CD4-positive, alpha-beta T cell (primary cell): ENCODE measurements around the gene KCNK17. TPM values are rescaled to one million over a fixed set of nuclear protein-coding genes. Genes with fewer than 3 reads are reported as not detected.

ENCODE experiments used
- ATAC-seq: fragments of 200-7000 bp; cut with Tn5 transposase; one replicate; pipeline ENCODE4 v1.10.0; 2022; ENCODE audit warnings: mild to moderate bottlenecking; ENCODE audit not compliant: poor library complexity
- CTCF ChIA-PET: fragments of 350-600 bp; sonication (Branson Sonifier 250); formaldehyde crosslinking; loops from one replicate; lab custom pipeline; 2021; ENCODE audit warnings: antibody characterized with exemption, inconsistent platforms; lab: Charles Lee
- POLR2A ChIA-PET: fragments of 350-600 bp; sonication (Branson Sonifier 250); formaldehyde crosslinking; loops from one replicate; lab custom pipeline; 2021; ENCODE audit warnings: antibody characterized with exemption, inconsistent platforms; lab: Charles Lee
- DNase-seq, 14 experiments: peaks; one replicate each; pipeline ENCODE4 v3.0.0-alpha.2; 2013 to 2020; ENCODE audit warnings: mixed read lengths in 2 of 14
- H3K27ac ChIP-seq, 2 donors: one replicate each; pipeline versions ENCODE4 v1.5.1 to v1.7.0; 2013; ENCODE audit warnings: low read length in 2 of 2, low read depth in 1 of 2, mild to moderate bottlenecking in 1 of 2
- H3K27me3 ChIP-seq, 2 experiments: 1 replicate in 1 of 2; 2 replicates in 1 of 2; pipeline versions ENCODE4 v1.6.1 to v1.7.0; 2013; ENCODE audit warnings: low read length in 2 of 2, control low read depth in 1 of 2, mild to moderate bottlenecking in 1 of 2, moderate library complexity in 1 of 2; ENCODE audit not compliant: insufficient read depth in 2 of 2, control insufficient read depth in 1 of 2
- H3K36me3 ChIP-seq: one replicate; pipeline ENCODE4 v1.6.1; 2013; ENCODE audit warnings: low read length, control low read depth; ENCODE audit not compliant: insufficient read depth
- H3K4me1 ChIP-seq: one replicate; pipeline ENCODE4 v1.6.1; 2013; ENCODE audit warnings: low read length, control low read depth; ENCODE audit not compliant: insufficient read depth
- H3K4me3 ChIP-seq: one replicate; pipeline ENCODE4 v1.5.1; 2013; ENCODE audit warnings: mild to moderate bottlenecking, low read length, moderate library complexity
- H3K9me3 ChIP-seq, 2 experiments: 1 replicate in 1 of 2; 2 replicates in 1 of 2; pipeline versions ENCODE4 v1.6.1 to v1.7.0; 2013; ENCODE audit warnings: low read length in 2 of 2, mild to moderate bottlenecking in 2 of 2, control low read depth in 1 of 2, moderate library complexity in 1 of 2; ENCODE audit not compliant: control insufficient read depth in 1 of 2, insufficient read depth in 1 of 2
- H3K27ac Mint-ChIP-seq: one replicate; pipeline ENCODE4 v1.8.0; 2020; ENCODE audit warnings: mixed read lengths
- H3K27me3 Mint-ChIP-seq: one replicate; pipeline ENCODE4 v1.8.0; 2021; ENCODE audit warnings: mixed read lengths
- H3K36me3 Mint-ChIP-seq: one replicate; pipeline ENCODE4 v1.8.0; 2021; ENCODE audit warnings: low read depth, mixed read lengths
- H3K4me1 Mint-ChIP-seq: one replicate; pipeline ENCODE4 v1.8.0; 2021; ENCODE audit warnings: low read depth, mixed read lengths
- H3K4me3 Mint-ChIP-seq: one replicate; pipeline ENCODE4 v1.8.0; 2020; ENCODE audit warnings: mild to moderate bottlenecking, mixed read lengths
- H3K9me3 Mint-ChIP-seq: one replicate; pipeline ENCODE4 v1.8.0; 2020; ENCODE audit warnings: mixed read lengths
- intact Hi-C, 2 experiments: fragments of 100-400 bp; cut with DNase I in 1 of 2; cut with micrococcal nuclease in 1 of 2; formaldehyde crosslinking; loops; one replicate each; pipeline versions ENCODE4 v1.15.1 to v1.9.0; 2023 to 2025; cut with DNase I, micrococcal nuclease
- total RNA-seq, 174 experiments: library from RNA in 2 of 174; stranded (reverse) in 2 of 174; gene quantifications; one replicate each; pipeline ENCODE4 v1.2.3 and lab custom pipeline; 2021 to 2026
- TF ChIP-seq, protein P1 (sequence below): fragments of 200-600 bp; IDR thresholded peaks from one replicate; pipeline ENCODE4 v1.8.0; 2022; ENCODE audit warnings: antibody characterized with exemption, mild to moderate bottlenecking

Gene KCNK17
- total RNA-seq, 2 experiments from 2014 or later = not detected

DNA sequence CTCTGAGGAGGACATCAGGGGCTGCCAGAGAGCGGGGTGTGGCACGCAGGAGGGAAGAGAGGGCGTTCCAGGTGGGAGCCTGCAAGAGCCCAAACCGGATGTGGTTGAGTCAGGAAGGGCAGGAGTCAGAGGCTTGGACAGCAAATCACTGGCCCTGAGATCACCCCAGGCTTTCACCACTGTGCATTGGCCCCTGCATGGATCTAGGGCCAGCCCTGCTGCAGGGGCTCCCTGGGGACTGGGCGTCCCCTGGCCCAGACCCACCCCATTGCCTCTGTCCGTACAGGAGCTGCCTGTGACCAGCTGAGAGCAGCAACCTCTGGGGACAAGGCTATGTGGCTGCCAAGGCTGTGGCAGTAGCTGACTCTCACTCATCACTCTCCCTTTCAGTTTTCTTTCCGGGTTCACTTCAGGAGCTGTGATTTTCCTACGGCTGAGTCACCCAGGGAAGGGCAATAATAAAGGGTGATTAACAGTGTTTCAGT lies 33.9 kb downstream of the KCNK17 start:
- Histone ChIP-seq H3K9me3 (no peaks in the 10 kb centered on the region), H3K4me1 (no peaks in the 10 kb centered on the region), H3K36me3 (no peaks in the 10 kb centered on the region), H3K27ac (no peak overlapping the region), H3K27me3 (no peaks in the 10 kb centered on the region), H3K4me3 (no peak overlapping the region)
- DNase-seq = no peak
- Mint-ChIP-seq H3K36me3 (no peaks in the 10 kb centered on the region), H3K9me3 (no peaks in the 10 kb centered on the region), H3K4me1 (no peaks in the 10 kb centered on the region), H3K27me3 (no peaks in the 10 kb centered on the region), H3K27ac (no peak overlapping the region), H3K4me3 (no peak overlapping the region)
- CTCF ChIA-PET = no interaction called here
- intact Hi-C loops = no loop called here
- ATAC-seq = no peak
- TF ChIP-seq, protein P1, sequence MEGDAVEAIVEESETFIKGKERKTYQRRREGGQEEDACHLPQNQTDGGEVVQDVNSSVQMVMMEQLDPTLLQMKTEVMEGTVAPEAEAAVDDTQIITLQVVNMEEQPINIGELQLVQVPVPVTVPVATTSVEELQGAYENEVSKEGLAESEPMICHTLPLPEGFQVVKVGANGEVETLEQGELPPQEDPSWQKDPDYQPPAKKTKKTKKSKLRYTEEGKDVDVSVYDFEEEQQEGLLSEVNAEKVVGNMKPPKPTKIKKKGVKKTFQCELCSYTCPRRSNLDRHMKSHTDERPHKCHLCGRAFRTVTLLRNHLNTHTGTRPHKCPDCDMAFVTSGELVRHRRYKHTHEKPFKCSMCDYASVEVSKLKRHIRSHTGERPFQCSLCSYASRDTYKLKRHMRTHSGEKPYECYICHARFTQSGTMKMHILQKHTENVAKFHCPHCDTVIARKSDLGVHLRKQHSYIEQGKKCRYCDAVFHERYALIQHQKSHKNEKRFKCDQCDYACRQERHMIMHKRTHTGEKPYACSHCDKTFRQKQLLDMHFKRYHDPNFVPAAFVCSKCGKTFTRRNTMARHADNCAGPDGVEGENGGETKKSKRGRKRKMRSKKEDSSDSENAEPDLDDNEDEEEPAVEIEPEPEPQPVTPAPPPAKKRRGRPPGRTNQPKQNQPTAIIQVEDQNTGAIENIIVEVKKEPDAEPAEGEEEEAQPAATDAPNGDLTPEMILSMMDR = no peak
- POLR2A ChIA-PET = no interaction called here

DNA sequence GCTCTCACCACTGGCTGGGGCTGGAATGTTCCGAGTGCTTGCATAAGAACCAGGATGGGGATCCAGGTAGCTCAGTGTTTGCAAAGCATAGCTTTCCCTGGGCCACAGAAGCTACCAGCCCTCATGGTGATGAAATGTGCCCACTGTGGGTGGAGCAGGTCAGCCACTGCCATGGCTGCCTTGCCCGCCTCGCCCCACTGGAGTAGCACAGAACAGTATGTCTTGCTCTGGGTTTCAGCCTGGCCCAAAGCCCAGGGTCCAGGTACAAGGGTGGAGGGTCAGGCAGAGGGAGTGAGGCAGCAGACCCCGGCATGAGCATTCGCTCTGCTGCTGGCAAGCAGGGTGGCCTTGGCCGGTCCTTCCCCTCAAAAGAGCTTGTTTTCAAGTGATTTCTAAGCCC lies 34.7 kb downstream of the KCNK17 start:
- no peaks in the 10 kb centered on the region for H3K27me3 Mint-ChIP-seq
- TF ChIP-seq, protein P1 = no peak
- no peaks in the 10 kb centered on the region for H3K4me1 ChIP-seq
- no peaks in the 10 kb centered on the region for H3K36me3 Mint-ChIP-seq
- H3K36me3 ChIP-seq = no peaks in the 10 kb centered on the region
- H3K9me3 ChIP-seq = no peaks in the 10 kb centered on the region
- no peak overlapping the region for H3K4me3 ChIP-seq
- no peaks in the 10 kb centered on the region for H3K27me3 ChIP-seq
- intact Hi-C loops = no loop called here
- H3K27ac Mint-ChIP-seq = no peak overlapping the region
- ATAC-seq (no peak), DNase-seq (no peak)
- no peak overlapping the region for H3K4me3 Mint-ChIP-seq
- H3K4me1 Mint-ChIP-seq = no peaks in the 10 kb centered on the region
- no peaks in the 10 kb centered on the region for H3K9me3 Mint-ChIP-seq
- POLR2A ChIA-PET = no interaction called here
- H3K27ac ChIP-seq = no peak overlapping the region
- CTCF ChIA-PET = no interaction called here

DNA sequence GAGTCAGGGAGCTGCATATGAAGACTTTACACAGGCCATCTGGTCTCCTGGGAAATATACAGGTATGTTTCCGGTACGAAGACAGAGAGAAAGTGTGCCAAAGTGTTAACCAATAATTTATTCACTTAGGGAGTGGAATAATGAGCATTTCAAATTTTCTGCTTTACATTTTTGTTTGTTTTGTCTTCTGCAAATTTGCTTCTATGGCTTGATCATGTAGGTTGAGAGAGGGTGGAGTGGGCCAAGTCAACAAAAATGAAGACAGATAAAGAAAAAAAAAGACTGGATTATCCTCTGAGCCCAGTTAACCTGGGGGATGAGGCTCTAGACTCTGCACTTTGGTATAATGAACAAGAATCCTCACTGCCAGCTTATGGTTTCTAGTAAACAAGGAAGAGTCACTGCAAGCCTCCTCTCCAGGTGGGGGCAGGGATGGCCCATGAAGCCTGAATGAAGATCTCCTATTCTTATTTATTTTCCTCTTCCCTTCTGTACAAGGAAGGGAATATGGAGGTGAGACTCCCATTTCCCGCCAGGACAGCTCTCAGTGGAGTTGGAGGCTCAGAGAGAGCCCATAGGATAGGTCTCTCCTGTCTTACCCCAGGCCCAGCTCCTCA lies 37.7 kb downstream of the KCNK17 start:
- Mint-ChIP-seq H3K27ac (no peak overlapping the region), H3K36me3 (no peaks in the 10 kb centered on the region), H3K4me1 (no peaks in the 10 kb centered on the region), H3K4me3 (no peak overlapping the region), H3K9me3 (no peaks in the 10 kb centered on the region), H3K27me3 (no peaks in the 10 kb centered on the region)
- no peak for DNase-seq
- POLR2A ChIA-PET = no interaction called here
- no peaks in the 10 kb centered on the region for H3K36me3 ChIP-seq
- intact Hi-C loops = no loop called here
- TF ChIP-seq, protein P1 = no peak
- H3K4me3 ChIP-seq = no peak overlapping the region
- CTCF ChIA-PET = no interaction called here
- H3K4me1 ChIP-seq = no peaks in the 10 kb centered on the region
- H3K27me3 ChIP-seq = no peaks in the 10 kb centered on the region
- no peak overlapping the region for H3K27ac ChIP-seq
- H3K9me3 ChIP-seq = no peaks in the 10 kb centered on the region
- ATAC-seq = no peak
